ENCODE results near the gene PRKAG3. TPM values are rescaled to one million over a fixed set of nuclear protein-coding genes. Genes with fewer than 3 reads are reported as not detected.

PRKAG3 gene
- total RNA-seq, 2 donors from 2014 or later, result not detected

GRCh38 chr2:218865999-218866398, 34.4 kb upstream of the PRKAG3 start:
- Histone ChIP-seq H3K27me3 (peaks cover 0 to 9% of the 10 kb centered on the region in 2 donors), H3K4me3 (no peak overlapping the region), H3K9me3 (no peaks in the 10 kb centered on the region), H3K4me1 (peaks cover 3% of the 10 kb centered on the region), H3K27ac (no peak overlapping the region), H3K36me3 (replicated peaks in 1 of 2; ENCODE audit: insufficient read depth in 1 of 2, low read depth in 2 of 2) (no peaks in the 10 kb centered on the region)
- ATAC-seq (no peak), DNase-seq (no peak)
- TF ChIP-seq, protein P1, sequence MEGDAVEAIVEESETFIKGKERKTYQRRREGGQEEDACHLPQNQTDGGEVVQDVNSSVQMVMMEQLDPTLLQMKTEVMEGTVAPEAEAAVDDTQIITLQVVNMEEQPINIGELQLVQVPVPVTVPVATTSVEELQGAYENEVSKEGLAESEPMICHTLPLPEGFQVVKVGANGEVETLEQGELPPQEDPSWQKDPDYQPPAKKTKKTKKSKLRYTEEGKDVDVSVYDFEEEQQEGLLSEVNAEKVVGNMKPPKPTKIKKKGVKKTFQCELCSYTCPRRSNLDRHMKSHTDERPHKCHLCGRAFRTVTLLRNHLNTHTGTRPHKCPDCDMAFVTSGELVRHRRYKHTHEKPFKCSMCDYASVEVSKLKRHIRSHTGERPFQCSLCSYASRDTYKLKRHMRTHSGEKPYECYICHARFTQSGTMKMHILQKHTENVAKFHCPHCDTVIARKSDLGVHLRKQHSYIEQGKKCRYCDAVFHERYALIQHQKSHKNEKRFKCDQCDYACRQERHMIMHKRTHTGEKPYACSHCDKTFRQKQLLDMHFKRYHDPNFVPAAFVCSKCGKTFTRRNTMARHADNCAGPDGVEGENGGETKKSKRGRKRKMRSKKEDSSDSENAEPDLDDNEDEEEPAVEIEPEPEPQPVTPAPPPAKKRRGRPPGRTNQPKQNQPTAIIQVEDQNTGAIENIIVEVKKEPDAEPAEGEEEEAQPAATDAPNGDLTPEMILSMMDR (IDR thresholded peaks at IDR 0.05), result no peak
- no peak for TF ChIP-seq POLR2A (IDR thresholded peaks at IDR 0.05)
- 62 to 79% methylated on average over 6 of the region's 6 CpGs for WGBS, 2 donors
- intact Hi-C loops (cut with DNase I), result no loop called here

DNA sequence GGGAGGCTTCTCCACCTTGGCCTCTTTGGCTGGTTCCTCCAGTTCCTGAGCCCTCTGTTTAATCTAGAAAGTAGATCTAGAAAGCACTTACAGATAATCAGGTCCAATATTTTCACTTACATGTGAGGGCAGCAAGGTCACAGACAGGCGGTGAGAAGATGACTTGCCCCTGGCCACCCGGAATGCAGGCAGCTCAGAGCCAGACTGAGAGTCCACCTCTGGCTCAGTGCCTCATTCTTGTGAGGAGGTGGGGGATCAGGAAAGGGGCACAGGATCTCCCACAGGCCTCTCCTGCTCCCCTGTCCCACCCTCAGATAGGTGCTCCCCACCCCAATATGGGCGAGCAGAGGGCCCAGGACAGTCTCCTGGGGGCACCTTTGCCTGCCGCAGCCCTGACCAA, 33.8 kb upstream of the PRKAG3 start:
- Histone ChIP-seq H3K27ac (no peak overlapping the region), H3K9me3 (no peaks in the 10 kb centered on the region), H3K36me3 (replicated peaks in 1 of 2; ENCODE audit: insufficient read depth in 1 of 2, low read depth in 2 of 2) (no peaks in the 10 kb centered on the region), H3K4me1 (peaks cover 3% of the 10 kb centered on the region), H3K4me3 (no peak overlapping the region), H3K27me3 (peaks cover 0 to 13% of the 10 kb centered on the region in 2 donors)
- ATAC-seq (no peak), DNase-seq (no peak)
- intact Hi-C loops (cut with DNase I), result no loop called here
- WGBS, 2 donors, result 55 to 59% methylated on average over 3 to 4 of the region's 4 CpGs
- TF ChIP-seq, protein P1 (IDR thresholded peaks at IDR 0.05), result no peak

DNA sequence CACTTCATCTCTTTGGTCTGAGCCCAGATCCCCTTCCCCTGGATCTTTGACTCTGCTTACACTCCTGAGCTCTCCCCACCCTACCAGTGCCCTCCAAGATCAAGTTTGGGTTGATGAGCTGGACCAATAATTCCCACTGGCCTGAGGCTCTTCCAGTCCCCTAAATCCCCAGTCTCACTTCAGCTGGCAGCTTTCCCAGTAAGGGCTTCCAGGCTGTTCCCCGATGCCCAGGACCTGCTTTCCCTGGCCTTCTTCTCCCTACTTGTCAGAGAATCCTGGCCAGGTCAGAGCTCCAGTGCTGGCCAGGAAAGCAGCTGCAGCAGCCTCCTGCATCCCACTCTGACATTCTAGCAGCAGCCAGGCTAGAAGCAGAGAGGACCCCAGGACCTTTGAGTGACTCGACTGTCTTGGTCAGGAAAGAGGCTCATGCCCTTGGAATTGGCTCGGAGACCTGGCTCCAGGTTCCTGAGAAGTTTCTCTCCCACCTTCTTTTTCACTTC, 31.5 kb upstream of the PRKAG3 start:
- Histone ChIP-seq H3K27ac (no peak overlapping the region), H3K4me1 (peaks cover 17% of the 10 kb centered on the region), H3K4me3 (no peak overlapping the region), H3K27me3 (peaks cover 0 to 19% of the 10 kb centered on the region in 2 donors), H3K36me3 (replicated peaks in 1 of 2; ENCODE audit: insufficient read depth in 1 of 2, low read depth in 2 of 2) (no peaks in the 10 kb centered on the region), H3K9me3 (no peaks in the 10 kb centered on the region)
- DNase-seq (no peak), ATAC-seq (no peak)
- intact Hi-C loops (cut with DNase I), result no loop called here
- TF ChIP-seq, protein P1 (IDR thresholded peaks at IDR 0.05), result no peak
- no peak for TF ChIP-seq POLR2A (IDR thresholded peaks at IDR 0.05)
- 55 to 64% methylated on average over 3 of the region's 3 CpGs for WGBS, 2 donors

- H3K27me3 ChIP-seq, result peaks cover 0 to 19% of the 10 kb centered on the region in 2 donors
- ATAC-seq (no peak), DNase-seq (no peak)
- H3K4me3 ChIP-seq, result no peak overlapping the region
- no peaks in the 10 kb centered on the region for H3K9me3 ChIP-seq
- H3K4me1 ChIP-seq, result peaks cover 24% of the 10 kb centered on the region
- TF ChIP-seq, protein P1 (IDR thresholded peaks at IDR 0.05), result no peak
- no peak for TF ChIP-seq POLR2A (IDR thresholded peaks at IDR 0.05)
- intact Hi-C loops (cut with DNase I), result no loop called here
- WGBS, 2 donors, result 71 to 75% methylated on average over 7 of the region's 7 CpGs
- H3K36me3 ChIP-seq (replicated peaks in 1 of 2; ENCODE audit: insufficient read depth in 1 of 2, low read depth in 2 of 2), result no peaks in the 10 kb centered on the region
- no peak overlapping the region for H3K27ac ChIP-seq
Observed at GRCh38 chr2:218861645-218862318, 30.2 kb upstream of the PRKAG3 start.

GRCh38 chr2:218860950-218861381, 29.4 kb upstream of the PRKAG3 start:
- ATAC-seq (no peak), DNase-seq (no peak)
- Histone ChIP-seq H3K9me3 (no peaks in the 10 kb centered on the region), H3K4me3 (no peak overlapping the region), H3K27me3 (peaks cover 0 to 19% of the 10 kb centered on the region in 2 donors), H3K4me1 (peaks cover 24% of the 10 kb centered on the region), H3K36me3 (replicated peaks in 1 of 2; ENCODE audit: insufficient read depth in 1 of 2, low read depth in 2 of 2) (no peaks in the 10 kb centered on the region), H3K27ac (no peak overlapping the region)
- TF ChIP-seq POLR2A (IDR thresholded peaks at IDR 0.05), result no peak
- TF ChIP-seq, protein P1 (IDR thresholded peaks at IDR 0.05), result no peak
- WGBS, 2 donors, result 4 to 7% methylated on average over 14 to 21 of the region's 21 CpGs
- intact Hi-C loops (cut with DNase I), result no loop called here
